ENCODE measurements around the gene ADAP1.
"Not testable (repeated sequence)": the region's sequence is repeated elsewhere in the genome, so short reads cannot be mapped to it uniquely, and the experiment has no call there.

Gene ADAP1

DNA sequence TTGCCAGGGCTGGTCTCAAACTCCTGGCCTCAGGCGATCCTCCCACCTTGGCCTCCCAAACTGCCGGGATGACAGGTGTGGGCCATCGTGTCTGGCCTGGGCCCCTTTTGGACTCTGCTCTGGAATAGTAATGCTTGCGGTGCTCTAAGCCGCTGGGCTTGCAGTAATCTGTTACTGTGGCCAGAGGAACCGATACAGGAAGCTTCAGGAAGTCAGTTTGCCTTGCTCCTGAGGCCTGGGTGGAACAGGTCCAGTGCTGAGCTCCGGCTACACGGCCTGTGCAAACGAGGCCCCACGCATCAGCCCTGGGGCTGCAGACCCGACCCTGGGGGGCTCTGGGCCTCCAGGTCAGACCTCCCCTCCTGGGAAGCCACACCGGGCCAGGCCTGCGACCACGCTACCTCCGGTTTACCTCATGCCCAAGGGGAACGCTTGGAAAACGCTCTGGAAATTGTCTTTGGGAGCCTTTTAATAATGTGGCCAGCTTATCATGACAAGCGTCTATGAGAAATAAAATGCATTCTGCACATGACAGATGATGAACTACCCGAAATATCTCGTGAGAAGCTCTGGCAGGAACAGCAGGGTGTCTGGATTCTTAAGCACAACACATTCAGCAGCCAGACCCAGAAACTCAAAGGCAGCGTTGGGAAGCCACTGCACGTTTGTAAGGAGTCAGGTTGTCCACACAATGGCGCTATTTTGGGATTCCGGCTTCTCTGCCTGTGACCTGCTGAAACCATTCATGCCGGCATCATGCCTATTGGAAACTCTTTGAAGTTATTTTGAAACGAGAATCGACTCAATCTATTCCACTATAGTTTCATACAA lies 10.1 kb upstream of the ADAP1 start:
- TF ChIP-seq, protein P1, sequence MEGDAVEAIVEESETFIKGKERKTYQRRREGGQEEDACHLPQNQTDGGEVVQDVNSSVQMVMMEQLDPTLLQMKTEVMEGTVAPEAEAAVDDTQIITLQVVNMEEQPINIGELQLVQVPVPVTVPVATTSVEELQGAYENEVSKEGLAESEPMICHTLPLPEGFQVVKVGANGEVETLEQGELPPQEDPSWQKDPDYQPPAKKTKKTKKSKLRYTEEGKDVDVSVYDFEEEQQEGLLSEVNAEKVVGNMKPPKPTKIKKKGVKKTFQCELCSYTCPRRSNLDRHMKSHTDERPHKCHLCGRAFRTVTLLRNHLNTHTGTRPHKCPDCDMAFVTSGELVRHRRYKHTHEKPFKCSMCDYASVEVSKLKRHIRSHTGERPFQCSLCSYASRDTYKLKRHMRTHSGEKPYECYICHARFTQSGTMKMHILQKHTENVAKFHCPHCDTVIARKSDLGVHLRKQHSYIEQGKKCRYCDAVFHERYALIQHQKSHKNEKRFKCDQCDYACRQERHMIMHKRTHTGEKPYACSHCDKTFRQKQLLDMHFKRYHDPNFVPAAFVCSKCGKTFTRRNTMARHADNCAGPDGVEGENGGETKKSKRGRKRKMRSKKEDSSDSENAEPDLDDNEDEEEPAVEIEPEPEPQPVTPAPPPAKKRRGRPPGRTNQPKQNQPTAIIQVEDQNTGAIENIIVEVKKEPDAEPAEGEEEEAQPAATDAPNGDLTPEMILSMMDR (IDR thresholded peaks at IDR 0.05; ENCODE audit: insufficient read depth, low read depth, low read length, missing control alignments), result no peak
- no peak overlapping the region for H3K4me3 ChIP-seq (ENCODE audit: low read depth, low read length)
- no peak for DNase-seq (ENCODE audit: low read depth)

- no peak overlapping the region for H3K4me3 ChIP-seq (ENCODE audit: low read depth, low read length)
- DNase-seq (ENCODE audit: low read depth), result no peak
- TF ChIP-seq, protein P1 (IDR thresholded peaks at IDR 0.05; ENCODE audit: insufficient read depth, low read depth, low read length, missing control alignments), result no peak
Measured at GRCh38 chr7:963236-964078, 9.0 kb upstream of the ADAP1 start.

DNA sequence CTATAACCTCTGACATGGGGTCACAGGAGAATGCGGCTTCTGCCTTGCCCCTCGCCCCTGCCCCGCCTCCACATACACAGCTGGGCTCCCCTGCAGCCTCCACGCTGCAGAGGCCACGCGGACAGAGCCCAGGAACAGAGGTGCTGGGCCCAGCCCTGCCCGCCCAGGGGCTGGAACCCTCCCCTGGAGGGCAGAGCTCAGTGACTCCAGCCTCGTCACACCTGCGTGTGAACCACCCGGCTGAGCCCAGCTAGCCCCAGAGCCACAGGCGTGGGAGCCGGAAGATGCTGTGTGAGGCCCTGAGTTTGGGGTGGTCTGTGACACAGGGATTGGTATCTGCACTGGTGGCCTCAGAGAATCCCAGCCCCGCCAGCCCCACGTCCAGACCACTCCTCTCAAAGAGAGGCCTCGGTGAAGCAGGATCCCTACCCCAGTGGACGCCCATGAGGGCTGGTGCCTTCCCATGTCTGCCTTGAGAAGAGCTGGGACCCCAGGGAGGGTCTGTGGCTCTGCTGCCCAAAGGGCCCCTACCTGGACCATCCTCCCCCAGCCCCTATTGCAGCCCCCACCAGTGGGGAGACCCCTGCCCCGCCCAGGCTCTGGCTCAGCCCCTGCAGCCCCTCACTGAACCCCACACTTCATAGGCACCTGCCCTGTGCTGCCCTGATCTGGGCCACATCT lies 8.1 kb upstream of the ADAP1 start:
- DNase-seq (ENCODE audit: low read depth), result no peak
- TF ChIP-seq, protein P1 (IDR thresholded peaks at IDR 0.05; ENCODE audit: insufficient read depth, low read depth, low read length, missing control alignments), result no peak
- no peak overlapping the region for H3K4me3 ChIP-seq (ENCODE audit: low read depth, low read length)

DNA sequence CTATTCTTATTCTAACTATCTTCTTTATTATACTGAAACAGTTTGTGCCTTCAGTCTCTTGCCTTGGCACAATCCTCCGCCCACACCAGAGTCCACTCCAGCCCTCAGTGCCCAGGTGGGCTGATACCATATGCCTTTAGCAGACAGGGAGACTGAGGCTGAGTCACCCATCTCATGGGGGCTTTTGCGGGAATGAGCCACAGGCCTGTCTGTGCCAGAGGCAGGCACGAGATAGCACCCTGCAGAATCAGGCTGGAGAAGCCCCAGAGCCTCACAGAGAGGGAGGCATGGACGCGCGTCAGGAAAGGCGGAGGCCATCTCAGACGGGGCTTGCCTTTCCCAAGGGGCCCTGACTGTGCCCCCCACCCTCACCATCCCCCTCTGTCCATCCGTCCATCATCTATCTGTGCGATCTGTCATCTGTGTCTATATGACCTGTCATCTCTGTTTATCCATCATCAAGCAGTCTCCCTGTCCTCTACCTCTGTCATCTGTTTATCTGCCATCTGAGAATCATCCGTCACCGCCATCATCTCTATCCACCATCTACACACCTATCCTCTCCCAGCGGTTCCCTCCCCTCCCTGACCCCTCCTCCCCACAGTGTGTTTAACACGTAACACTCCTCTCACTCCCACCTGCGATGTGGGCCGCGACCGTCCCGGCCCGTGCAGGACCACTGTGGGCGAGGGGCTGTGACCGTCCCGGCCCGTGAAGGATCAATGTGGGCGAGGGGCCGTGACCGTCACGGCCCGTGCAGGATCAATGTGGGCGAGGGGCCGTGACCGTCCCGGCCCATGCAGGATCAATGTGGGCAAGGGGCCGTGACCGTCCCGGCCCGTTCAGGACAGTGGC lies 7.3 kb upstream of the ADAP1 start:
- DNase-seq (ENCODE audit: low read depth), result no peak
- TF ChIP-seq, protein P1 (IDR thresholded peaks at IDR 0.05; ENCODE audit: insufficient read depth, low read depth, low read length, missing control alignments), result no peak
- H3K4me3 ChIP-seq (ENCODE audit: low read depth, low read length), result no peak overlapping the region

GRCh38 chr7:960972-961371 lies 6.5 kb upstream of the ADAP1 start:
- not testable (repeated sequence) for H3K4me3 ChIP-seq (ENCODE audit: low read depth, low read length); DNase-seq (ENCODE audit: low read depth)

DNA sequence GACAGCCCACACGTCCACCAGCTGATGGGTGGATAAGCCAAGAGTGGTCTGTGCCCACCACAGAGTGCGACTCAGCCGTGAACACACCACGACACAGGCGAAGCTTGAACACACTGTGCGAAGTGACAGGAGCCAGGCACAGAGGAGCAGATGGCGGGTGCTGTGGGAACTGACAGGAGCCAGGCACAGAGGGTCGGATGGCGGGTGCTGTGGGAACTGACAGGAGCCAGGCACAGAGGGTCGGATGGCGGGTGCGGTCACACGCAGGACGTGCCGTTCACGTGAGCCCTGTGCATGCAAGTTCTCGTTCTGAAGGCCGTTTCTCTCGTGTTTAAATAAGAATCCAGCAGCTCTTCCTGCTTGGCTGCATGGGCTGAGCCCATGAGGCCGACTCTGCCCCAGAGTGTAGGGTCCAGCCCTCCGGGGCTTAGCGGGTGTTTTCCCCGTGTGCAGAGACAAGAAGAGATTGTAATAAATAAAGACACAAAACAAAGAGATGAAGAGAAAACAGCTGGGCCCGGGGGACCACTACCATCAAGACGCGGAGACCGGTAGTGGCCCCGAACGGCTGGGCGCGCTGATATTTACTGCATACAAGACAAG lies 5.9 kb upstream of the ADAP1 start:
- DNase-seq (ENCODE audit: low read depth), result no peak
- no peak overlapping the region for H3K4me3 ChIP-seq (ENCODE audit: low read depth, low read length)
- TF ChIP-seq, protein P1 (IDR thresholded peaks at IDR 0.05; ENCODE audit: insufficient read depth, low read depth, low read length, missing control alignments), result no peak

DNA sequence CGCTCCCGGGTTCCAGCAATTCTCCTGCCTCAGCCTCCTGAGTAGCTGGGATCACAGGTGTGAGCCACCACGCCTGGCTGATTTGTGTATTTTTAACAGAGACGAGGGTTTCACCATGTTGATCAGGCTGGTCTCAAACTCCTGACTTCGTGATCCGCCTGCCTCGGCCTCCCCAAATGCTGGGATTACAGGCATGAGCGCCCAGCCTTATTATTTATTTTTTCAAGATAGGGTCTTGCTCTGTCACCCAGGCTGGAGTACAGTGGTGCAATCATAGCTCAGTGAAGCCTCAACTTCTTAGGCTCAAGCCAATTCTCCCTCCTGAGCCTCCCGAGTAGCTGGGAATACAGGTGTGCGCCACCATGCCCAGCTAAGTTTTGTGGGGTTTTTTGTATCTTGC lies 5.3 kb upstream of the ADAP1 start:
- H3K4me3 ChIP-seq (ENCODE audit: low read depth, low read length); DNase-seq (ENCODE audit: low read depth): not testable (repeated sequence)

All from GM12865 (cell line).